MM.1S (cell line): Measurements from ENCODE around the gene SGCG.

Experiments
- EZH2phosphoT487 ChIP-seq: fragments of 300-600 bp; sonication (generic); IDR thresholded peaks from 2 replicates; pipeline ENCODE4 v1.6.1; 2018; ENCODE audit warnings: antibody characterized with exemption, low read length
- TF ChIP-seq, protein P1 (sequence below): fragments of 300-600 bp; sonication (generic); IDR thresholded peaks from 2 replicates; pipeline ENCODE4 v1.5.1; 2016; ENCODE audit warnings: antibody characterized with exemption, low read length, mixed read lengths

- TF ChIP-seq, protein P1, sequence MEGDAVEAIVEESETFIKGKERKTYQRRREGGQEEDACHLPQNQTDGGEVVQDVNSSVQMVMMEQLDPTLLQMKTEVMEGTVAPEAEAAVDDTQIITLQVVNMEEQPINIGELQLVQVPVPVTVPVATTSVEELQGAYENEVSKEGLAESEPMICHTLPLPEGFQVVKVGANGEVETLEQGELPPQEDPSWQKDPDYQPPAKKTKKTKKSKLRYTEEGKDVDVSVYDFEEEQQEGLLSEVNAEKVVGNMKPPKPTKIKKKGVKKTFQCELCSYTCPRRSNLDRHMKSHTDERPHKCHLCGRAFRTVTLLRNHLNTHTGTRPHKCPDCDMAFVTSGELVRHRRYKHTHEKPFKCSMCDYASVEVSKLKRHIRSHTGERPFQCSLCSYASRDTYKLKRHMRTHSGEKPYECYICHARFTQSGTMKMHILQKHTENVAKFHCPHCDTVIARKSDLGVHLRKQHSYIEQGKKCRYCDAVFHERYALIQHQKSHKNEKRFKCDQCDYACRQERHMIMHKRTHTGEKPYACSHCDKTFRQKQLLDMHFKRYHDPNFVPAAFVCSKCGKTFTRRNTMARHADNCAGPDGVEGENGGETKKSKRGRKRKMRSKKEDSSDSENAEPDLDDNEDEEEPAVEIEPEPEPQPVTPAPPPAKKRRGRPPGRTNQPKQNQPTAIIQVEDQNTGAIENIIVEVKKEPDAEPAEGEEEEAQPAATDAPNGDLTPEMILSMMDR, result no peak
- no peak for TF ChIP-seq EZH2phosphoT487
These were observed 4.8 kb downstream of the SGCG start for GRCh38 chr13:23185542-23185941.
